Motor neuron (in vitro differentiated cells): ENCODE results near the gene POLA2. TPM values are rescaled to one million over a fixed set of nuclear protein-coding genes. Genes with fewer than 3 reads are reported as not detected.

Experiments used
- total RNA-seq, 8 experiments: library from RNA; unstranded; fragments of 300-600 nt; gene quantifications; 2 replicates each; pipeline versions ENCODE4 v1.2.3 to v1.2.4, GENCODE V29; 2022

Gene POLA2
- total RNA-seq, 8 experiments from 2014 or later = 2.9 to 22.0 (median 6.0) TPM

Other genes starting within 250 kb of the POLA2 start
- 100 to 1,000 TPM; 103 to 151 (median 108) TPM for gene ARL2, start 247.8 kb upstream of the POLA2 start, total RNA-seq
- gene SNX15, start 234.5 kb upstream of the POLA2 start, total RNA-seq = 10 to 100 TPM in 7 of 8 experiments, 1 to 10 TPM in 1; 8.5 to 27.1 (median 13.9) TPM
- gene SAC3D1, start 220.8 kb upstream of the POLA2 start, total RNA-seq = 10 to 100 TPM in 7 of 8 experiments, 1 to 10 TPM in 1; 8.9 to 18.2 (median 11.5) TPM
- gene NAALADL1, start 203.4 kb upstream of the POLA2 start, total RNA-seq = 1 to 10 TPM in 2 of 8 experiments, under 1 TPM in 5, not detected in 1; 0.52 to 3.9 (median 0.93) TPM
- gene CDCA5, start 177.9 kb upstream of the POLA2 start, total RNA-seq = 10 to 100 TPM in 3 of 8 experiments, 1 to 10 TPM in 4, under 1 TPM in 1; 0.97 to 25.2 (median 2.0) TPM
- 10 to 100 TPM; 33.2 to 95.4 (median 41.7) TPM for gene ZFPL1, start 177.7 kb upstream of the POLA2 start, total RNA-seq
- 100 to 1,000 TPM in 3 of 8 experiments, 10 to 100 TPM in 5; 58.3 to 137 (median 89.5) TPM for gene VPS51, start 165.7 kb upstream of the POLA2 start, total RNA-seq
- gene TM7SF2, start 150.1 kb upstream of the POLA2 start, total RNA-seq = 10 to 100 TPM; 31.4 to 86.3 (median 45.9) TPM
- 10 to 100 TPM in 7 of 8 experiments, 1 to 10 TPM in 1; 8.4 to 18.4 (median 13.3) TPM for gene ZNHIT2, start 144.3 kb upstream of the POLA2 start, total RNA-seq
- gene FAU, start 139.8 kb upstream of the POLA2 start, total RNA-seq = 1,000 to 10,000 TPM in 7 of 8 experiments, 100 to 1,000 TPM in 1; 848 to 1,834 (median 1,237) TPM
- 10 to 100 TPM; 43.2 to 75.9 (median 52.0) TPM for gene MRPL49, start 139.6 kb upstream of the POLA2 start, total RNA-seq
- 10 to 100 TPM; 11.0 to 26.5 (median 18.1) TPM for gene SYVN1, start 127.4 kb upstream of the POLA2 start, total RNA-seq
- under 1 TPM in 1 of 8 experiments, not detected in 7; 0.28 TPM for gene SPDYC, start 91.7 kb upstream of the POLA2 start, total RNA-seq
- gene CAPN1, start 80.0 kb upstream of the POLA2 start, total RNA-seq = 10 to 100 TPM; 32.0 to 79.8 (median 45.3) TPM
- 10 to 100 TPM in 2 of 8 experiments, 1 to 10 TPM in 6; 4.0 to 14.1 (median 5.8) TPM for gene CDC42EP2, start 52.9 kb downstream of the POLA2 start, total RNA-seq
- gene DPF2, start 71.9 kb downstream of the POLA2 start, total RNA-seq = 10 to 100 TPM; 32.0 to 56.1 (median 44.1) TPM
- gene TIGD3, start 92.8 kb downstream of the POLA2 start, total RNA-seq = 1 to 10 TPM in 5 of 8 experiments, under 1 TPM in 2, not detected in 1; 0.28 to 5.8 (median 4.2) TPM
- gene SLC25A45, start 120.7 kb downstream of the POLA2 start, total RNA-seq = 10 to 100 TPM in 1 of 8 experiments, 1 to 10 TPM in 4, under 1 TPM in 3; 0.11 to 10.0 (median 1.9) TPM
- 10 to 100 TPM in 4 of 8 experiments, 1 to 10 TPM in 4; 3.1 to 28.2 (median 11.0) TPM for gene FRMD8, start 124.7 kb downstream of the POLA2 start, total RNA-seq
- gene NEAT1, start 160.8 kb downstream of the POLA2 start, total RNA-seq = 1,000 to 10,000 TPM in 2 of 8 experiments, 100 to 1,000 TPM in 1, 10 to 100 TPM in 5; 10.9 to 1,983 (median 59.7) TPM
- over 10,000 TPM in 4 of 8 experiments, 1,000 to 10,000 TPM in 4; 4,364 to 49,781 (median 11,043) TPM for gene MALAT1, start 237.1 kb downstream of the POLA2 start, total RNA-seq